Astrocyte of the spinal cord (primary cell): ENCODE data around the gene RNLS.

ENCODE experiments used
- DNase-seq: peaks from one replicate; pipeline ENCODE4 v3.0.0; 2011; ENCODE audit warnings: low read depth, low spot score
- H3K4me3 ChIP-seq: 2 replicates; pipeline ENCODE4 v1.5.1; 2011; ENCODE audit warnings: low read depth, mild to moderate bottlenecking, low read length, moderate library complexity
- in situ Hi-C: cut with HindIII; loops from 2 replicates; pipeline ENCODE4 v1.10.0; 2017; ENCODE audit warnings: low sequenced_read_pairs
- TF ChIP-seq, protein P1 (sequence below): IDR thresholded peaks from 2 replicates; pipeline ENCODE4 v1.5.1; 2012; ENCODE audit warnings: low read depth, mild to moderate bottlenecking, low read length, inconsistent platforms

The RNLS gene

DNA sequence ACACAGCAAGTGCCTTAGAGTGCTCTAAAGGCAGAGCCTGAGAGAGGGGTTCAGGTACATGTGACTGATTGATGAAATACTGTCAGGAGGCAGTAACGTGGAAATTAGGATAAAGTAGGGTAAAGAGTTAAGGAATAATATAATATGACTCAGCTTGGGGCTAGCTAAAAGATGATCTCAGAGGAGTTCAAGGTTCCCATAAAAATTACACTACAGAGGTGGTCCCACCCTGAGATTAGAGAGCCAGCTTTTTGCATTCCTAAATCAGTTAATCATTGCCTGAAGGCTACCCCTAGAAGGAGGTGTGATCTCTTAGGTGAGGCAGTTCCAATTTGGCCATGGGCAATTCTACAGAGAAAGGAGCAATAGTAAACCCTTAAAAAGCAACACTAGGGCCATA lies 9.3 kb upstream of the RNLS start:
- no peak overlapping the region for H3K4me3 ChIP-seq
- DNase-seq = no peak
- in situ Hi-C loops = no loop called here
- TF ChIP-seq, protein P1, sequence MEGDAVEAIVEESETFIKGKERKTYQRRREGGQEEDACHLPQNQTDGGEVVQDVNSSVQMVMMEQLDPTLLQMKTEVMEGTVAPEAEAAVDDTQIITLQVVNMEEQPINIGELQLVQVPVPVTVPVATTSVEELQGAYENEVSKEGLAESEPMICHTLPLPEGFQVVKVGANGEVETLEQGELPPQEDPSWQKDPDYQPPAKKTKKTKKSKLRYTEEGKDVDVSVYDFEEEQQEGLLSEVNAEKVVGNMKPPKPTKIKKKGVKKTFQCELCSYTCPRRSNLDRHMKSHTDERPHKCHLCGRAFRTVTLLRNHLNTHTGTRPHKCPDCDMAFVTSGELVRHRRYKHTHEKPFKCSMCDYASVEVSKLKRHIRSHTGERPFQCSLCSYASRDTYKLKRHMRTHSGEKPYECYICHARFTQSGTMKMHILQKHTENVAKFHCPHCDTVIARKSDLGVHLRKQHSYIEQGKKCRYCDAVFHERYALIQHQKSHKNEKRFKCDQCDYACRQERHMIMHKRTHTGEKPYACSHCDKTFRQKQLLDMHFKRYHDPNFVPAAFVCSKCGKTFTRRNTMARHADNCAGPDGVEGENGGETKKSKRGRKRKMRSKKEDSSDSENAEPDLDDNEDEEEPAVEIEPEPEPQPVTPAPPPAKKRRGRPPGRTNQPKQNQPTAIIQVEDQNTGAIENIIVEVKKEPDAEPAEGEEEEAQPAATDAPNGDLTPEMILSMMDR = no peak

DNA sequence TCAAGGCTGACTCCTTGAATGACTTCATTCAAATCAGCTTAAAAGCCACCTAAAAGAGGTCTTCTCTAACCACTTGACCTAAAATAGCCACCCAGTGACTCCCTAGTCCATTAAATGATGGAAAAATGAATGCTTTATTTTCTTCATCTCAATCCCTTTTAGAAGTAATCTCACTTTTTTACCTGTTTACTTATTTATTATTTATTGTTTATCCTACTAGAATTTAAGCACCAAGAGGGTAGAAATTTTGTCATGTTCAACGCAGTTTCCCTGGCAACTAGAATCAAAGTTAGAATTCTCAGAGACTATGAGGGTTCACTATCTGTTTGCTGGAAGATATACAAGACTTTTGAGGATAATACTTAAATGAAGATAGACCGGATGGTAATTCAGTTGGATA lies 3.3 kb upstream of the RNLS start, which contains the start of gene LIPJ:
Gene LIPJ (plus strand): TSS at position 301 of the 400 bp plus-strand sequence. CDS start 3,926 bp downstream, outside the sequence.
- no peak for DNase-seq

DNA sequence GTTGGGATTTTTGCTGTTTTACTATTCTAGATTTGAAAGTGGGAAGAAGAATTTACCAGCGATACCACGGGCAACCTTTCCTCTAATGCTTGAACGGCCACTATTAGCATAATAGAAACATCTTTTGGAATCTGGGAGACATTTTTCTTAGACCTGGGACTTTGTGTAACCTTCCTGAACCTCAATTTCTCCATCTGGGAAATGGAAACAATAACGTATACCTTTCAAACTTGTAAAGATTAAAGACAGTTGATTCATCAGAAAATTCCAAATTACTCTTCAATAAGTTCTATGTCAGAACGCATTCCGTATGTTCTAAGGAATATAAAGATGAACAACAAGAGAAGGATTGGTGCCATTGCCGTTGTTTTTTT lies 453 bp upstream of the RNLS start:
- in situ Hi-C loops = no loop called here
- peak overlapping the region; percentile 36 for H3K4me3 ChIP-seq
- DNase-seq = no peak
- TF ChIP-seq, protein P1 = no peak

More for the DNA sequence above, 3.3 kb upstream of the RNLS start, which contains the start of gene LIPJ:
- in situ Hi-C loops = no loop called here
- H3K4me3 ChIP-seq = no peak within 1 kb of the TSS
- TF ChIP-seq, protein P1 = no peak

DNA sequence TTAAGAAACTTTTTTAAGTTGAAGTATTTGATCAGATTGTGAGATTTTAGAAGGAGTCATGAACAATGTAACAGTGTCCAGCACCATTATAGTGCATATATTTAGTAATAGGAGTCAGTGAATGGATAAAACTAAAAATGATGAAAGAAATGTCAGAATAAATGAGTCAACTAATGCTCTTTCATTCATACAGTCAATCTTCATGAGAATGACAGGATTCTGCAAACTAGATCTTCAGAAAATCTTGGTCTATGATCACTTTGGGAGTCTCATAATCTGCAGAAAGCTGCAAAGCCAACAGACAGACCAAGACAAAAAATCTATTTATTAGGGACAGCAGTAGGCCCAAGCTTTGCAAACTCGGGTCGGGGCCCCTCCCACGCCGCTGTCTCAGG lies 710 bp downstream of the RNLS start:
- no peak for DNase-seq
- TF ChIP-seq, protein P1 = no peak
- peak overlapping the region; percentile 36 for H3K4me3 ChIP-seq
- in situ Hi-C loops = no loop called here

DNA sequence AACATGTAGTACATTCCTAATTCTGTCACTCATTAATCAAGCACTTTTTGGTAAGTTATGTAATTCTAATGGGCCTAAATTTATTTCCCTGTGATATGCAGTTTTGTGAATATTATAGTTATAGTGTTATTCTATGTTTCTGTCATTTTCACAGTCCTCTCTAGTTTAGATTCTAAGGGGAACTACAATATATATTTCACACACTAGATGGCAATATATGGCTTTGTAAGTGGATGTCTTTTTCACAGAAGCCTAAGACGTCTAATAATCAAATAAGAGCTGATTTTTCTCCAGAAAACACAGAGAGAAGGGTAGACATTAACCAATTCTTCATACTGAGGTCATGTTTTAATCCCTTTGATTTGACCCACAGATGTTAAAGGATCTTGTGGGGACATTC lies 18.0 kb downstream of the RNLS start:
- no peak overlapping the region for H3K4me3 ChIP-seq
- DNase-seq = peak; percentile 56
- TF ChIP-seq, protein P1 = peak; percentile 36
- in situ Hi-C loops = no loop called here

DNA sequence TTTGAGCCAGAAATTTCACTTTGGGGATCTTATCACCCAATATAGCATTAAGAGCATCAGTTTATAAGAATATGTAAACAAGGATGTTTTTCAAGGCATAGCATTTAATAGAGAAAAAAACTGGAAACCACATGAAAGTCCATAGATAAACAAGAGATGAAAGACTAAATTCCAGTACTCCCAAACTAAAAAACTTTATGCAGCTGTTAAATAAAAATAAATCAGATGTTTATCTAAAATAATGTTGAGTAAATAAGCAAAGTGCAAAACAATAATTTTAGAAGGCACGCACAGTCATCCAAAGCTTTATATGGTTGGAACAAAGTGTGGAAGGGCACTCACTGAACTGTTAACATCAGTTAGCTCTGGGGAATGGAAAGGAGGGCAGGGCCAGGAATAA lies 21.0 kb downstream of the RNLS start:
- no peak for DNase-seq
- no peak overlapping the region for H3K4me3 ChIP-seq
- in situ Hi-C loops = no loop called here
- TF ChIP-seq, protein P1 = no peak

DNA sequence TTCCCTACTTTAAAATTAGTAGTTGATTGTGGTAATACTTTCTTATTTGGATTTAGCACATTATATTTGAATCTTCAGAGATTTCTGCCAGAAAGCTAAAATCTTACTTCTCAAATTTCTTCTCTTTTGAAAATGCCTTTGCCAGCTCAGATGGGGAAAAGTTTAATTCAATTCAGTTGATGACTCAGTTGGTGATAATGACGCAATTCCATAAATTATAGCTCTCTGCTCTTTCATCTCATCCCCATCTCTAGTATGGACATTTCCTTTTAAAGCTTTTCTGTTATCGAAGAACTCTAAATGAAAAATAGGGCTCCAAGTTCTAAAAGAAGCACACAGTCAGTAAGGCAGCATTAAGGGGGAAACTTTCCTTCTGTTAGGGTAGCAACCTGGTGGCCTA lies 25.5 kb downstream of the RNLS start:
- TF ChIP-seq, protein P1 = no peak
- H3K4me3 ChIP-seq = no peak overlapping the region
- peak; percentile 80 for DNase-seq
- in situ Hi-C loops = no loop called here
